ENCODE results near the gene NEGR1. TPM values are rescaled to one million over a fixed set of nuclear protein-coding genes. Genes with fewer than 3 reads are reported as not detected.
A peak's percentile ranks its signal among the peaks of the same experiment; 100 is the strongest.

Gene NEGR1
- total and polyA plus RNA-seq, 2 donors (not counting 3 experiments of a cell fraction or from before 2014, with no cell fraction given): 6.8 to 21.8 TPM

DNA sequence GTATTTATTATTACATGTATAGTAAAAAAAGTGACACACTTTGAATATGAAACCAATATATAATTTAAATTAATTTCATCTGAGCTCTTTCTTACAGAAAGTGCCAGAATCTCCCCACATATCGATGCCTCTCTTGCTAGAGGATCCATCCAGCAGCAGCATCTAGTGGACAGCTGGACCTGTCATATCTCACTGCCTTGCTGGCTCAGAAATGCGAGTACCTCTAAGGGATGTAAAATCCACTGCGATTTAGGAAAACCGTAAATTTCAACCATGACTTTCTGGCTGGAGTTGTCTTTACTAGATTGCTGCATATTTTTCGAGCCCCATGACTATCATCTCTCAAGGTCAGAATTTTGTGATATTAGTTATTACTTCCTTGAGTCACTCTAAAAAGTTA, 333.8 kb downstream of the NEGR1 start:
- ChIA-PET CTCF (interaction anchor here (0.8 kb wide), 1 partner anchor 16 kb away, joined by 3 read pairs; no protein-coding TSS in a partner anchor), POLR2A (no interaction called here)
- H4K20me1 ChIP-seq (replicated peaks; ENCODE audit: control insufficient read depth, extremely low read depth, insufficient read depth, low read length): no peaks in the 10 kb centered on the region
- dilution Hi-C loops (cut with MboI; ENCODE audit: extremely low pct_ligation_motif_present, low sequenced_read_pairs) (no loop called here), intact Hi-C loops (cut with micrococcal nuclease) (no loop called here)
- no peak overlapping the region for H3K27ac ChIP-seq (ENCODE audit: insufficient read depth, low read depth, low read length)
- H3K9me3 ChIP-seq (replicated peaks; ENCODE audit: control insufficient read depth, insufficient read depth, low read length): no peaks in the 10 kb centered on the region
- no peak overlapping the region for H2AFZ ChIP-seq (ENCODE audit: low read depth, low read length)
- H3K4me2 ChIP-seq (ENCODE audit: insufficient read depth, low read length): no peak overlapping the region
- no peaks in the 10 kb centered on the region for H3K36me3 ChIP-seq (ENCODE audit: control insufficient read depth in 2 of 2, extremely low read depth in 1 of 2, insufficient read depth in 2 of 2, low read length in 2 of 2)
- TF ChIP-seq, protein P1, sequence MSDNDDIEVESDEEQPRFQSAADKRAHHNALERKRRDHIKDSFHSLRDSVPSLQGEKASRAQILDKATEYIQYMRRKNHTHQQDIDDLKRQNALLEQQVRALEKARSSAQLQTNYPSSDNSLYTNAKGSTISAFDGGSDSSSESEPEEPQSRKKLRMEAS (IDR thresholded peaks at IDR 0.05; ENCODE audit: insufficient read depth, insufficient read length): no peak
- TF ChIP-seq MYC (IDR thresholded peaks at IDR 0.05; ENCODE audit: low read depth, low read length): no peak
- TF ChIP-seq POLR2A (IDR thresholded peaks at IDR 0.05; ENCODE audit: low read depth, low read length): no peak
- BruUV-seq (replicated peaks): no TSS peak
- no peaks in the 10 kb centered on the region for H3K79me2 ChIP-seq (ENCODE audit: control insufficient read depth, insufficient read depth, low read length)
- H3K4me1 ChIP-seq (ENCODE audit: control insufficient read depth, extremely low read depth, insufficient read depth, low read length): no peaks in the 10 kb centered on the region
- H3K4me3 ChIP-seq (replicated peaks in 1 of 3; ENCODE audit: insufficient read depth in 1 of 3, low read depth in 1 of 3, low read length in 3 of 3): no peak overlapping the region
- no peak overlapping the region for H3K9ac ChIP-seq (replicated peaks; ENCODE audit: extremely low read depth, insufficient read depth, low read length)
- FAIRE-seq (peak; percentile 12), DNase-seq (ENCODE audit: low read depth, low spot score) (no peak)
- H3K9me1 ChIP-seq (replicated peaks; ENCODE audit: control insufficient read depth, extremely low read depth, insufficient read depth, low read length): no peaks in the 10 kb centered on the region
- H3K27me3 ChIP-seq (ENCODE audit: control insufficient read depth in 2 of 2, insufficient read depth in 2 of 2, low read length in 2 of 2): no peaks in the 10 kb centered on the region

DNA sequence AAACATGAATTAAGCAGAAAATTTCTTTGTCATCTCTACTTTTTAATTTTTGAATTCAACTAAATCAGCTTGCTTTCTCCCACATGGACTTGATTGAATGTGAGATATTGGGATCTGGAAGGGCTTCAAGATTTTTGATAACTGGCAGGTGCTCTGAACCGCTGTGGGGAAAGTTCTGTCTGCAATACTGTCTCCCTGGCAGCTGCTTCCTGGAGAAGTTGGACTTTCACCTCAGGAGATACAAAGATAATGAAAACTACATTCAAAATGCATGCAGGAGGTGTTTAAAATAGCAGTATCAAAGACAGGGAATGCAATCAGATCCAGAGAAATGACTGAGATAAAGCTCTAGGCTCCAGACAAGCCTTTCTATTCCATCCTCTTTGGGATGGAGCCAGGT, 338.3 kb downstream of the NEGR1 start:
- no peak overlapping the region for H3K4me2 ChIP-seq (ENCODE audit: insufficient read depth, low read length)
- no peaks in the 10 kb centered on the region for H3K79me2 ChIP-seq (ENCODE audit: control insufficient read depth, insufficient read depth, low read length)
- H3K27me3 ChIP-seq (ENCODE audit: control insufficient read depth in 2 of 2, insufficient read depth in 2 of 2, low read length in 2 of 2): no peaks in the 10 kb centered on the region
- H3K4me3 ChIP-seq (replicated peaks in 1 of 3; ENCODE audit: insufficient read depth in 1 of 3, low read depth in 1 of 3, low read length in 3 of 3): no peak overlapping the region
- H3K36me3 ChIP-seq (ENCODE audit: control insufficient read depth in 2 of 2, extremely low read depth in 1 of 2, insufficient read depth in 2 of 2, low read length in 2 of 2): no peaks in the 10 kb centered on the region
- H3K9me1 ChIP-seq (replicated peaks; ENCODE audit: control insufficient read depth, extremely low read depth, insufficient read depth, low read length): no peaks in the 10 kb centered on the region
- intact Hi-C loops (cut with micrococcal nuclease) (no loop called here), dilution Hi-C loops (cut with MboI; ENCODE audit: extremely low pct_ligation_motif_present, low sequenced_read_pairs) (no loop called here)
- POLR2A ChIA-PET: no interaction called here
- DNase-seq (ENCODE audit: low read depth, low spot score): no peak
- no peaks in the 10 kb centered on the region for H4K20me1 ChIP-seq (replicated peaks; ENCODE audit: control insufficient read depth, extremely low read depth, insufficient read depth, low read length)
- no peaks in the 10 kb centered on the region for H3K4me1 ChIP-seq (ENCODE audit: control insufficient read depth, extremely low read depth, insufficient read depth, low read length)
- H3K9me3 ChIP-seq (replicated peaks; ENCODE audit: control insufficient read depth, insufficient read depth, low read length): no peaks in the 10 kb centered on the region
- H2AFZ ChIP-seq (ENCODE audit: low read depth, low read length): no peak overlapping the region
- H3K27ac ChIP-seq (ENCODE audit: insufficient read depth, low read depth, low read length): no peak overlapping the region
- TF ChIP-seq, protein P2, sequence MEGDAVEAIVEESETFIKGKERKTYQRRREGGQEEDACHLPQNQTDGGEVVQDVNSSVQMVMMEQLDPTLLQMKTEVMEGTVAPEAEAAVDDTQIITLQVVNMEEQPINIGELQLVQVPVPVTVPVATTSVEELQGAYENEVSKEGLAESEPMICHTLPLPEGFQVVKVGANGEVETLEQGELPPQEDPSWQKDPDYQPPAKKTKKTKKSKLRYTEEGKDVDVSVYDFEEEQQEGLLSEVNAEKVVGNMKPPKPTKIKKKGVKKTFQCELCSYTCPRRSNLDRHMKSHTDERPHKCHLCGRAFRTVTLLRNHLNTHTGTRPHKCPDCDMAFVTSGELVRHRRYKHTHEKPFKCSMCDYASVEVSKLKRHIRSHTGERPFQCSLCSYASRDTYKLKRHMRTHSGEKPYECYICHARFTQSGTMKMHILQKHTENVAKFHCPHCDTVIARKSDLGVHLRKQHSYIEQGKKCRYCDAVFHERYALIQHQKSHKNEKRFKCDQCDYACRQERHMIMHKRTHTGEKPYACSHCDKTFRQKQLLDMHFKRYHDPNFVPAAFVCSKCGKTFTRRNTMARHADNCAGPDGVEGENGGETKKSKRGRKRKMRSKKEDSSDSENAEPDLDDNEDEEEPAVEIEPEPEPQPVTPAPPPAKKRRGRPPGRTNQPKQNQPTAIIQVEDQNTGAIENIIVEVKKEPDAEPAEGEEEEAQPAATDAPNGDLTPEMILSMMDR (IDR thresholded peaks at IDR 0.05; ENCODE audit: extremely low read depth in 1 of 2, insufficient read depth in 1 of 2, low read depth in 1 of 2, low read length in 2 of 2): no peak
- CTCF ChIA-PET: interaction anchor here (0.8 to 3.0 kb wide), 3 partner anchors 14 to 895 kb away, joined by 3 to 8 read pairs (median 4); no protein-coding TSS in a partner anchor
- no peak for FAIRE-seq
- BruUV-seq (replicated peaks): no TSS peak
- no peak overlapping the region for H3K9ac ChIP-seq (replicated peaks; ENCODE audit: extremely low read depth, insufficient read depth, low read length)
